HS-5 (cell line): ENCODE data around the gene OR2Z1.
"Not testable (repeated sequence)": the region's sequence is repeated elsewhere in the genome, so short reads cannot be mapped to it uniquely, and the experiment has no call there.

Experiments
- DNase-seq: peaks from one replicate; pipeline ENCODE4 v3.0.0-alpha.2; 2012; ENCODE audit warnings: low read depth

OR2Z1 gene

DNA sequence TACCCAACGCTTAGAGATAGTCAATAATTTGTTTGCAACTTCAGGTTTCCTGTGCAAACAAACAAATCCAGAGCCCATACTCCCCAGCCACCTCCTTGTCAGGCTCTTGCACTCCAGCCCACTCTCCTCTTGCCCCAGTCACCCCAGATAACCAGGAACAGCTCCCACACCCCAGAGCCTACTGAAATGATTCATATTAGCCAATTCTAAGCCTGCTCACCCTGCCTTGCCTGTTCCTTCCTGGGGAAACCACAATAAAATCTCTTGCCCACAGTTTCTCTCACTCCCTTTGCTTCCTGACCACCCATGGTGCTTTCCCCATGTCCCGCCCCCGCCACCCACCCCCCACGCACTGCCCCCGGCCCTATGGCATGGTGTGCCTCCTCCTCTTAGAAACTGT is 19.1 kb upstream of the OR2Z1 start:
- no peak for DNase-seq

DNA sequence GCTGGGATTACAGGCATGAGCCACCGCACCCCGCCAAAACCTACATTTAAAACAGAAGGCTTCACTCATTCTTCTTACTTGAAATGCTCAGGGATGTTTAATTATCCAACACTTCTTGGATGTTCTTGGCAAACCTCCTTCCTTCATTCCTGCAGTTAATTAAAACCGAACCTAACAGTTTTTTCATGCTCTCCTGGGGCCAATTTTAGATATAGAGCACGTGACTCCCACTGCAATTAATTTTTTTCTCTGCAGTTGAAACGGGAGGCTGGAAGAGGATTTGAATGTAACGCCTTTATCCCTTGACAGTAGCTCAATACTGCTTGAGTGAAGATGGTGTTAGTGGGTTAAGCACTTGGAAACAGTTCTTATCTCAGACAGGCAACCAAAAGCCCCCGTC is 18.2 kb upstream of the OR2Z1 start:
- DNase-seq = no peak

DNA sequence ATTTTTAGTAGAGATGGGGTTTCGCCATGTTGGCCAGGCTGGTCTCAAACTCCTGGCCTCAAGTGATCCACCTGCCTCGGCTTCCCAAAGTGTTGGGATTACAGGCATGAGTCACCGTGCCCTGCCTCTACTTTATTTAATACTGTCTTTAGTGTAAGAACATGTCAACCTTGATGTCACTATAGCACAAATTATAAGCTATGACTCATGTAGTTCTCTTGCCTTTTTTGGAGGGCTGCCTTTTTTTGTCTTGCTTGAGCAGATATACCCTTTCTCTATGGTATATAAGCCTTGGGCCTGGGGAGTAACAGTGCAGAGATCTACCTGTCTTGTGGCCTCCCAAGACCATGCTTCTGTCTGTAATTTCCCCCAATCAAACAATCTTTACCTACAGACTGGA is 16.1 kb upstream of the OR2Z1 start:
- not testable (repeated sequence) for DNase-seq

DNA sequence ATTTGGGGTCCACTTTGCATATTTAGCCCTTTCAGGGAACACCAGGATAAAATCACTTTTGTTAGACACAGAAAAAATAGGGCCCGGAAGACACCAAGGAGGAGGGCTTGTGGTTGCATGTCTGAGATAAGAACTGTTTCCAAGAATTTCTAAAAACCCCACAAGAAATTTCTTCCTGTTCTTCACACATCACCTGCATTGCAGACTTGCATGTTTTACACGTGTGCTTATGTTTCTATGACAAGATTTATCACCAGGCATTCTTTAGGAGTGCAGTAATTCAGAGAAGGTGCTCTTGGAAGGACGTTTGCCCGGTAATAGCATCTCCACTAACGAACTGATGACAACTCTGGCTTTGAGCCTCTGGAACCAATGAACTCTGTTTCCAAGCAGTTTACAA is 15.7 kb upstream of the OR2Z1 start:
- no peak for DNase-seq

DNA sequence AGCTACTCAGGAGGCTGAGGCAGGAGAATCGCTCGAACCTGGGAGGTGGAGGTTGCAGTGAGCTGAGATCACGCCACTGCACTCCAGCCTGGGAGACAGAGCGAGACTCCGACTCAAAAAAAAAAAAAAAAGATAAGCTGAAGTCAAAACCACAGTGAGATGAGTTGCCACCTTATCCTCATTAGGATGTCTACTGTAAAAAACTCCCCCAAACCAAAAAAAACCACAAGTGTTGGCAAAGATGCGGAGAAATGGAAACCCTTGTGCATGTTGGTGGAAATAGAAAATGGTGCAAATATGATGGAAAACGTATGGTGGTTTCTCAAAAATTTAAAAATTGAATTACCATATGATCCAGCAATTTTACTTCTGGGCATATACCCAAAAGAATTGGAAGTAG is 11.1 kb upstream of the OR2Z1 start:
- DNase-seq = not testable (repeated sequence)

DNA sequence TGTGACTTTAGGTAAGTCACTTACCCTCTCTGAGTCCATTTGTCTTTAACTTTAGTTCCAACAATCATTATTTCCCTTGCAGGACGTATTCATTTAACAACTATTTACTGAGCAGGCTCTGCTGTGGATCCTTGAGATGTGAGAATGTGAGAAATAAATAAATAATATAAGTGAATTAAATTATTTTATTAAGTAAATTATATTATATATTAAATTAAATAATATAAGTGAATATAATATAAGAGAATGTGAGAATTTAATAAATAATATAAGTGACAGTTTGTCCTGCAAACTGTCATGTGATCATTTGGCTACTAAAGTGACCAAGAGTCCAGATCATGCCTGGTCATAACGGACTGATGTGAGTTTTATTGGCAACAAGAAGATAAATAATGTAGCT is 598 bp downstream of the OR2Z1 start:
- no peak for DNase-seq

DNA sequence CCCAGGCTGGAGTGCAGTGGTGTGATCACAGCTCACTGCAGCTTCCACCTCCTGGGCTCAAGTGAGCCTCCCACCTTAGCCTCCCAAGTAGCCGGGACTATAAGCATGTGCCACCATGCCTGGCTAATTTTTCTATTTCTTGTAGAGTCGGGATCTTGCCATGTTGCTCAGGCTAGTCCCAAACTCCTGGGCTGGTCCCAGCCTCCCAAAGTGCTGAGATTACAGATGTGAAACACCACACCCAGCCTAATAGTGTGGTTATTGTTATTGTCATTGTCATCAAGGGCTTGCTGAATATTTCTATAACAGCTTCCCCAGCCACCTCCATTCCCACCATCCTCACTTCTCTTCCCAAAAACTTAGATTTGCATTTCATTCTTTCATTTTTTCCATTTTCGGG is 2.8 kb downstream of the OR2Z1 start:
- no peak for DNase-seq

DNA sequence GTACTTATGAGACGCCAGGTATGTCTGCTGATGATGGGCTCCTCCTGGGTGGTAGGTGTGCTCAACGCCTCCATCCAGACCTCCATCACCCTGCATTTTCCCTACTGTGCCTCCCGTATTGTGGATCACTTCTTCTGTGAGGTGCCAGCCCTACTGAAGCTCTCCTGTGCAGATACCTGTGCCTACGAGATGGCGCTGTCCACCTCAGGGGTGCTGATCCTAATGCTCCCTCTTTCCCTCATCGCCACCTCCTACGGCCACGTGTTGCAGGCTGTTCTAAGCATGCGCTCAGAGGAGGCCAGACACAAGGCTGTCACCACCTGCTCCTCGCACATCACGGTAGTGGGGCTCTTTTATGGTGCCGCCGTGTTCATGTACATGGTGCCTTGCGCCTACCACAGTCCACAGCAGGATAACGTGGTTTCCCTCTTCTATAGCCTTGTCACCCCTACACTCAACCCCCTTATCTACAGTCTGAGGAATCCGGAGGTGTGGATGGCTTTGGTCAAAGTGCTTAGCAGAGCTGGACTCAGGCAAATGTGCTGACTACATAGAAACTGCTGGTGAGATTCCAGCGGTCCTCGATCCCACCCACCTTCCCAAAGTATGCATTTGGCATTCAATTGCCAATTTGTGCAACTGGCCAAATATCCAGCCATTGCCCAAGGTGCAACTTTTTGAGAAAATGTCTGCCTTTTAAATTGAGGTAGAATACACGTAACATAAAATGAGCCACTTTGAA is 10.2 kb downstream of the OR2Z1 start:
- no peak for DNase-seq

DNA sequence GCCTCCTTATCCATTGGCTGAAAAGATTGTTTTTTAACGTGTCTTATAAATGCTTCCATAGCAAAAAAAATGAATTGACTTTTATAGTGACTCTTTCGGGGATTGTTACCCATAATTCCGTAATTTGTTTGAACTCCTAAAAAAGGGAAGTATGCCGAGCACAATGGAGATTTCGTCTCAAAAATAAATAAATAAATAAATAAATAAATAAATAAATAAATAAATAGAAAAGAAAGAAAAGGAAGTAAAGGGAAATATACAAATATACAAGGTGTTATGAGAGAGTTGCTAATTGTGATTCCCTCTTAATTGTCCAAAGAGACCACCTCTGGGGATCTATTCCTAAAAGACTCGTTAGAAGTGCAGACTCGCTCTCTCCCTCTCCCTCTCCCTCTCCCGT is 16.9 kb downstream of the OR2Z1 start:
- no peak for DNase-seq

DNA sequence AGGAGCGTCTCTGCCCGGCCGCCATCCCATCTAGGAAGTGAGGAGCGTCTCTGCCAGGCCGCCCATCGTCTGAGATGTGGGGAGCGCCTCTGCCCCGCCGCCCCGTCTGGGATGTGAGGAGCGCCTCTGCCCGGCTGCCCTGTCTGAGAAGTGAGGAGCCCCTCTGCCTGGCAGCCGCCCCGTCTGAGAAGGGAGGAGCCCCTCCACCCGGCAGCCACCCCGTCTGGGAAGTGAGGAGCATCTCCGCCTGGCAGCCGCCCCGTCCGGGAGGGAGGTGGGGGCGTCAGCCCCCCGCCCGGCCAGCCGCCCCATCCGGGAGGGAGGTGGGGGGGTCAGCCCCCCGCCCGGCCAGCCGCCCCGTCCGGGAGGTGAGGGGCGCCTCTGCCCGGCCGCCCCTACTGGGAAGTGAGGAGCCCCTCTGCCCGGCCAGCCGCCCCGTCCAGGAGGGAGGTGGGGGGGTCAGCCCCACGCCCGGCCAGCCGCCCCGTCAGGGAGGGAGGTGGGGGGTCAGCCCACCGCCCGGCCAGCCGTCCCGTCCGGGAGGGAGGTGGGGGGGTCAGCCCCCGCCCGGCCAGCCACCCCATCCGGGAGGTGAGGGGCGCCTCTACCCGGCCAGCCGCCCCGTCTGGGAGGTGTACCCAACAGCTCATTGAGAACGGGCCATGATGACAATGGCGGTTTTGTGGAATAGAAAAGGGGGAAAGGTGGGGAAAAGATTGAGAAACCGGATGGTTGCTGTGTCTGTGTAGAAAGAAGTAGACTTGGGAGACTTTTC is 18.0 kb downstream of the OR2Z1 start:
- not testable (repeated sequence) for DNase-seq

DNA sequence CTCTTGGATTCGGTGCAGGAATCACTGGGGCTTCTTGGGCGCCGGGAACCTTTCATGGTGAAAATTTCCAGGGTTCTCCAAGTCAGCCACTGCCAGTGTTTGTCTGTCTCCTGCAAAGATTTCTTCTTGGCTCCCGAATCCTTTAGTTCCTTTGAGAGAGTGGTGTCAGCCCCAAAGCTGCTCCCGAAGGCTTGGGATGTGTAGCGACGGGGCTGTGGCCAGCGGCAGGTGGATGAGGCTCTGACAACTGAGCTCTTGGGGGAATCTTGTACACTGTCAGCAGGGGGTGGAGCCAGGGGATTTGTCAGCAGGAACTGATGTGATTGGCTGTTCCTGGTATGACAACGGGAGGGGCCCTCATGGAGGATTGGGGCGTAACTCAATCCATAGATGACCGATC is 45.8 kb downstream of the OR2Z1 start:
- not testable (repeated sequence) for DNase-seq

DNA sequence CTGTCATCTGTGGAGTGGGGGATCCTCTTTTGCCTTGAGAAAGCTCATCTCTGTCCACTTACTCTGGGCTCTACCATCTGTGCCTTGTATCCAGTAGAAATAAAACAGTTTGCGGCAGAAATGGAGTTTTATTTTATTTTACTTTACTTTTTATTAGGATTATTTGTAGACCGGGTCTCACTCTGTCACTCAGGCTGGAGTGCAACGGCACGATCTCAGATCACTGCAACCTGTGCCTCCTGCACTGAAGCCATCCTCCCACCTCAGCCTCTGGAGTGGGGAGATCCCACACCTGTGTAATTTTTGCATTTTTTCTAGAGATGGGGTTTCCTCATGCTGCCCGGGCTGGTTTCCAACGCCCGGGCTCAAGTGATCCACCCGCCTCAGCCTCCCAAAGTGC is 47.8 kb downstream of the OR2Z1 start:
- not testable (repeated sequence) for DNase-seq

DNA sequence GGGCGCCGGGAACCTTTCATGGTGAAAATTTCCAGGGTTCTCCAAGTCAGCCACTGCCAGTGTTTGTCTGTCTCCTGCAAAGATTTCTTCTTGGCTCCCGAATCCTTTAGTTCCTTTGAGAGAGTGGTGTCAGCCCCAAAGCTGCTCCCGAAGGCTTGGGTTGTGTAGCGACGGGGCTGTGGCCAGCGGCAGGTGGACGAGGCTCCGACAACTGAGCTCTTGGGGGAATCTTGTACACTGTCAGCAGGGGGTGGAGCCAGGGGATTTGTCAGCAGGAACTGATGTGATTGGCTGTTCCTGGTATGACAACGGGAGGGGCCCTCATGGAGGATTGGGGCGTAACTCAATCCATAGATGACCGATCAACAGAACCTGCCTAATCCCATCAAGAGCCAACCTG is 52.2 kb downstream of the OR2Z1 start:
- not testable (repeated sequence) for DNase-seq
